COR-L47 (cell line): ENCODE measurements around the gene LMF1.
"Not testable (repeated sequence)": the region's sequence is repeated elsewhere in the genome, so short reads cannot be mapped to it uniquely, and the experiment has no call there.

ENCODE experiments used
- DNase-seq: peaks from one replicate; lab custom pipeline; 2025; lab: John Stamatoyannopoulos, UW

The LMF1 gene

DNA sequence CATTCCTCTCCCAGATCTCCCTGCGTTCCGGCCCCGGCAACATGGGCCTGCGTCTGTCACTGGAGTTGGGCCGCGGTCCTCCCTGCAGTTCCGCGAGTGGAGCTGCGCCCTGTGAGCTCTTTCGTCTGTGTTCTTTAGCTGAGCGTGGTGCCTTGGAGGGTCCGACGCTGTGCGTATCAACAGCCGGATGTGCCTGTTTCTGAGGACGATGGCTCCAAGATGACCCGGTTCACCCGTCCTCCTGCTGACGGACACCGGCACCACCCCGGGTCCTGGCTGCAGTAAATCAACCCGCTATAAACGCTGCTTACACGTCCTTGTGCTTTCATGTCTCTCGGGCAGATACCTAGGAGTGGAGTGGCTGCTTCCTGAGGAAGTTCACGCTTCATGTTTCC is 125.4 kb downstream of the LMF1 start:
- DNase-seq: no peak

DNA sequence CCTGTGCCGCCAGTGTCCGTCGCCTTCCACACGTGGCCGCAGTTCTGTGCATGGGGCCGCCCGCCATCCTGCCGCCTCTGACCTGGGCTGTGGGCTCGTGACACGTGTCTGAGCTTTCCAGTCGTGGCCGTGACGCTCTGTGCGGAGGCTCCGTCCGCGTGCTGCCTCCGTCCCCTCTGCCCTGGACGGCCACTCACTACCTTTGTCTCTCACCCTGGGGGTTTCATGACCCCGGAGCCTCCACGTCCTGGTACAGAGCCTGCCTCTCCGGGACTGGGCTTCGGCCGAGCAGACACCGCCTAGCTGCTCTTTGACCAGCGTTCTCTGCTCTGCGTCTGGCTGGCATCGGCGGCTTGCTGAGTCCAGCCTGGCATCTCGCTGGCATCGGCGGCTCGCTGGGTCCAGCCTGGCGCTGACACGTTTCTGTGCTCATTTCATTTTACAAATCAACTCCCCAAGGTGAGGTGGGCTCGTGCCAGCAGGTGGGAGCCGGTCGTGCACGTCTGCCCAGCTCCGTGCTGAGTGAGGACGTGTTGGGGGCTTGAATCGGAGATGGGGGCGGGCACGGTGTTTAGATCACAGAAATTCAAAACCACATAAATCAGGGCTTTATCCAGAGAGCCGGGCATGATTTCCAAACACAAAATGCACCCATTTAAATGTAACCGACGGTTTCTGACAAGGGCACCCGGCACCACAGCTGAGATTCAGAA is 126.0 kb downstream of the LMF1 start:
- DNase-seq: no peak

DNA sequence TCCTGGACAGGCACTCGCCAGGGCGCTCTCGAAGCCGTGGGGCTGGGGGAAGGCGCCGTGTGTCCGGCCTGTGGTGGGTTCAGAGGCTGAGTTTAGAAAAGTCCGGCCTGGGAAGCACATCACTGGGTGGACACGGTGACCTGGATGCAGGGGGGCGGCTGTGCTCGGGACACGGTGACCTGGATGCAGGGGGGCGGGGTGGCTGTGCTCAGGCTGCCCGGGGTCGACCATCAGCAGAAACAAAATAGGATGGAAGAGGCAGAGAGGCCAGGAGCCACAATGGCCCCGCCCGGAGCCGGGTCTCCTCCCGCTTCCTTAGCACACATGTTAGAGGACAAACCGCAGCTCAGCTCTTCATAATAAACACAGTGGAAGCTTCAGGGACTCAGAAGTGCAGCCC is 127.0 kb downstream of the LMF1 start:
- no peak for DNase-seq

DNA sequence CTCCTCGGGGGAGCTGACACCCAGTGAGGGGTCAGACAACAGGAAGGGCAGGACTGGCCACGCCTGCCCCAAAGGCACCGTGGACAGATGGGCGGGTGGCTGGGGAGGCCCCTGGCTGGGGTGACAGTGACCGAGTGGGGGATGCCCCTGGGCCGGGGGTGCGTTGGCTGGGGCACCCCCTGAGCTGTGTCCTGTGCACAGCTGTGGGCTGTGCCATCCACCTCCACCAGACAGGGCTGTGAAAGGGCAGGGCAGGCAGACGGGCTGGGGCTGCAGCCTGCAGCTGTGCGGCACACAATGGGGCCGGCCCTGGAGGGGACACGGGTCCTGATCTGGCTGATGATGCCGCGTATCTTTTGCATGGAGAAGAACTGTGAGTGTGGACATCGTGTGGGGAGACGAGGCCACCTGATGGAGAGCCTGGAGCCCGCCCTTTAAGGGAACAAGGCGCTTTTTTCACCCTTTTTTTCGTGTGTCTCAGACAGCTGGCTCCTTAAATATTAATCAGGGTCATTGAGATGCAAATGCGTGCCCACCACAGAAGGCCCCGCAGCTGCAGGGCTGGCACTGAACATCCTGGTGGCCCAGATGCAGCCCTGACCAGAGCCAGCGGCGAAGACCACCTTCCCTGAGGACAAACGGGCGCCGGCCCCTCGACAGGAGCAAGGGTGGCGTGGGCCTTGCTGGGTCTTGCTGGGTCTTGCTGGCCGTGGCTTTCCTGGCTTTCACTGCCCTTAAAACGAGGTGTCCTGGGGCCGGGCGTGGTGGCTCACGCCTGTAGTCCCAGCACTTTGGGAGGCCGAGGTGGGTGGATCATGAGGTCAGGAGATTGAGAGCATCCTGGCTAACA is 127.8 kb downstream of the LMF1 start:
- DNase-seq: no peak

DNA sequence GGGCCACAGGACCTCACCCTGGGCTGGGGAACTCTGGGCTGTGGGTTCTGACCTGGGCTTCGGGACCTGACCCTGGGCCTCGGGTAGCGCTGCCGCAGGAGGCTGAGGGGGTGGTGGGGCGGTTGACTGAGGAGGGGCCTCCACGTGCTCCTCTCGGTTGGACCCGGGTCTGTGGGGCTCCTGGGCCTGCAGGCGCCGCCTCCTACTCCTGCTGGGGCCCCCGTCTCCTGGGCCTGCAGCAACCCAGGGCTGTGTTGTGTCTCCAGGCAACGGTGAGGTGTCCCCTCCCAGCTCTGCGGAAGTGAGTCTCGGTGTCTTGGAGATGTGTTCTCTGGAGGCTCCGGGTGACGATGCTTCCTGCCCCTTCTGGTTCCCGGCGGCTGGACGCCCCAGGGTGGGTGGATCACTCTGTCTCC is 128.7 kb downstream of the LMF1 start:
- DNase-seq: peak; percentile 38

DNA sequence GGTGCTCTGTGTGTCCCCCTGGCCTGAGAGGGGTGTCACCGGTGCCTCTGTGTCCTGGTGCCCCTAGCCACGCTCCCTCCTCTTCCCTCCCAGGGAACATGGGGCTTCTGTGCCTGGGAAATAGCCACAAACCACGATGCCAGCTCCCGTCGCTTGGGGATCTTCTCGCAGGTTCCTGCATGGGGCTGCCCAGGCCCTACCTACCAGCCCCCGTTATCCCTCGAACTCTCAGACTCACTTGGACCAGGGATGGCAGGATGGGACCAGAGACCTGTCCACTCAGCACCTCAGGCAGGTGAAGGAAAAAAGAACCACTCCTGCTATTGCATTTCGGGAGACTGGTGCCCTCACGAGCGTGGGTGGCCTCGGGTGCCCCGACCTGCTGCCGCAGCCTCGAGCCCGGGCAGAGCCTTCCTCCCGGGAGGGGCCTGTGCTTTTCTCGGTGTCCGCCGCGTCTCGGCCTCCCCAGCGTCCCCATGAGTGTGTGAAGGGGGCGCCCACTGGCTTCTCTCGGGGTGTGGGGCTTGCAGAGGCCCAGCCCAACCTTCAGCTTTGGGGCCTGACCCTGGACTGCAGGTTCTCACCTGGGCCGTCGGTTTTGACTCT is 129.2 kb downstream of the LMF1 start:
- no peak for DNase-seq

DNA sequence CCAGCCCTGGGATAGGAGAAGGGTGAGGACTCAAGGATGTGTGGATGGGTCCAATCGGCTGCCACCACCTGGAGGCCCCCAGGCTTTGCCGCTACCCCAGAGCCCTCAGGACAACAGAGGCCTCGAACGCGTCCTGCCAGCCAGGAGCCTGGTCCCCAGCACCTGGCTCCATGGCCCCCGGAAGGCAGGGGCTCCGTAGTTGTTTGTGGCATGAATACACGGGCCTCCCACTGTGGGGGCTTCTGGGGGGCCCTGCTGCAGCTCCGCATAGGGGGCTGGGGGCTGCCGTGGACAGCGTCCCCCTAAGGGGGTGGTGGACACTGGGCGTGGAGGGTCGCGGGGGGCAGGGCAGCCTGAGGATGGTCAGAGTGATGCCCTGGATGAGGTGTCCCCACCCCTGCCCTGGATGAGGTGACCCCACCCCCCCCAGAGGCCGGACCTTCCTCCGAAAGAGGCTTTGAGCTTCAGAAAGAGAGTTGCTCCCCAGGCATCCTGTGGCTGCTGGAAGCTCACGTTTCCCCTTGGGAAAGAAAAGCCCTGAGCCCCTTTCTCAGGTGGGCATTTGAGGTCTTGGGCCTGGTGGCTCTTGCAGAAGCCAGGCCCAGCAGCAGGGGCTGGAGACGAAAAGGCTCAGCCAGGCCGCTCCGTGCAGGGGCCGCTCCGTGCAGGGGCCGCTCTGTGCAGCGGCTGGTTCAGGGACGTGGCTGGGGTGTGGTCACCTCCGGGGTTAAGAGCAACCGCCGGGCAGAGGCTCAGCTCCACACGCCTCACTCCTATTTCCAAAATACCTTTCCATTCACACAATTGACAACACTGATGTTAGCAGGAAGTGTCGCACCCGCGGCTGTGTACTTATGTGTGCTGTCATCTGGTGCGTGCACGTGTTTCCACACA is 130.0 kb downstream of the LMF1 start:
- no peak for DNase-seq

DNA sequence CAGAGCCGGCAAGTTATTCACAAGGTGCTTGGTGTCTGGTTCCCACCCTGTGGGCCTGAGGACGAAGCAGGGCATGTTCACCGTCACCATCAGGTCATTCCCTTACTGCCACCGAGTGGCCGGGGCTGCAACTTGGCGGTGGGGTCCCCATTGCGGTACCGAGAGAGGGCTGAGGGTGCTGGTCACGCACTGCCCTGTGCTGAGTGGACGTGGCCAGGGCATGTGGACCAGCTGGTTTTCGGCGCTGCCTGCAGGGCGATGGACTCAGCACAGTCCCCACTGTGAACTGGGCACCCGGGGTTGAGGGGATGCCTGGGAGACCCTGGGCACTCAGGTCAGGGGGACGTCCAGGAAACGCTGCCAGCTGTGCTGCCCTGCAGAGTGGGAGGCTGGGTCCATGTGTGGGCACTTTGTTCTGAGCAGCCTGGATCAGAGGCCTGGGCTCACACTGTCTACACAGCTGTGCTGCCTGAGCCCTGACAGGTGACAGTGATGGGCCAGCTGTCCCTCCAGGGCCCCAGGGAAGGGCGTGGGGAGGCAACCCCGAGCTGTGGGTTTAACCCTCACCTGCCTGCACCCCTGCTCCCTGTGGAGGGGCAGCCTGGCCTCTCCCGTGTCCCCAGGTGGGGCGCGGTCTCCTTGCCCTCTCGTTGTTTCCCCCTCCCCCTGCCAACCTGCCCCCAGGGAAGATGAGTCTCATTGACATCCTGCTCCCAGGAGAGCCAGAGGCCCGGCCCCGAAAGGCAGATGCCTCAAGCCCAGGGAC is 131.0 kb downstream of the LMF1 start:
- DNase-seq: no peak

DNA sequence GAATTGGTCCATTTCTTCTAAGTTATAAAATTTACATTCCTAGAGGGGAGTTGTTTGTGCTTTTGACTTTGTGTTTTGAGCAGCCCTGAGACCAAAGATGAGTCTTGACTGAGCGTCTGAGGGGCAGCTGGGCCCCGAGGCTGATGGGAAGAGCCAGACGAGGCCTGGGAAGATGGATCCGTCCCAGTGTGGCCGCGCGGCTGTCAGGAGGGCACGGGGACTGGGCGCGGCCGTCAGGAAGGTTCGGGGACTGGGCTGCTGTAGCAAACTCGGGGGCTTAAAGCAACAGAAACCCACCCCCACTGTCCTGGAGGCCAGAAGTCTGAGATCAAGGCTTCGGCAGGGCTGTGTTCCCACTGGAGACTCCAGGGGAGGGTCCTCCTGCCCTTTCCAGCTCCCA is 132.0 kb downstream of the LMF1 start:
- no peak for DNase-seq

DNA sequence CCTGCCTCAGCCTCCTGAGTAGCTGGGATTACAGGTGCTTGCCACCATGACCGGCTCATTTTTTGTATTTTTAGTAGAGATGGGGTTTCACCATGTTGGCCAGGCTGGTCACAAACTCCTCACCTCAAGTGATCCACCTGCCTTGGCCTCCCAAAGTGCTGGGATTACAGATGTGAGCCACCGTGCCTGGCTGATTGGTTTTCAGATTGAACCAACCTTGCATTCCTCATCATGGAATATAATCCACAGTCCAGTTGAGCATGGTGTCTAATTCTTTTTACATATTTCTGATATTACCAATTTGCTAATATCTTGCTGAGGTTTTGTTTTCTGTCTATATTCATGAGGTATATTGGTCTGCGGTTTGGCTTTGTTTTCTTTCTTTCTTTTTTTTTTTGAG is 134.0 kb downstream of the LMF1 start:
- not testable (repeated sequence) for DNase-seq

DNA sequence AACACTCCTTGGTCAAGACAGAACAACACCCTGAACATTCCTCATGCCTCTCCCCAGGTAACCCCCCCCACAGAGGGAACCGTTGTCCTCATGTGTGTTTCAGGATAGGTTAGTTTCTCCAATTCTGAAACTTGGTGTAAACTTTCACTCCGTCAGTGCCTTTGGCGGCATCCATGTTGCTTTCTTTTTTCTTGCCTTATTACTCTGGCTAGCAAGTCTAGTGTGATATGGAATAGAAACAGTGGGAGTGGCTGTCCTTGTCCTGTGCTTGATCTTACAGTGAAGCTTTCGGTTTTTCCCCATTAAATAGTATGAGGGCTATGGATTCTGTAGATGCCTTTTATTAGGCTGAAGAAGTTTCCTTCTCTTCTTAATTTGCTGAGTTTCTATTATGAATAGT is 134.6 kb downstream of the LMF1 start:
- DNase-seq: no peak

DNA sequence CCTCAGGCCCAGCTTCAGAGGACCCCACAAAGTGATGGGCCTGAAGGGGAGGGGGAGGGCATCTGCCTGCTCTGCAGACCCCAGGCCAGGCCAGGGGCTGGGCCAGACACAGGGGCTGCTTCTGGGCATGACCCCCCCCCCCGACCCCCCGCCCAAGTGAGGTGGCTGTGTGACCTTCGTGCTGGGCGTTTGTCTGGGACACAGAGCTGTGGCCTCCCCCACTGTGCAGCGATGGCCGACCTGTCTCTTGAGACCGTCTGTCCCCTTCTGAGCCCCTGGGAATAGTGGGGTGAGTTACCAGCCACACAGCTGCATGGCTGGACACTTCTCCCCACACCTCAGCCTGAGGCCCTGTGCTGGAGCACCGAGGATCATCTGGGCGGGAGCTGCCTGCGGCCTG is 135.4 kb downstream of the LMF1 start:
- no peak for DNase-seq

DNA sequence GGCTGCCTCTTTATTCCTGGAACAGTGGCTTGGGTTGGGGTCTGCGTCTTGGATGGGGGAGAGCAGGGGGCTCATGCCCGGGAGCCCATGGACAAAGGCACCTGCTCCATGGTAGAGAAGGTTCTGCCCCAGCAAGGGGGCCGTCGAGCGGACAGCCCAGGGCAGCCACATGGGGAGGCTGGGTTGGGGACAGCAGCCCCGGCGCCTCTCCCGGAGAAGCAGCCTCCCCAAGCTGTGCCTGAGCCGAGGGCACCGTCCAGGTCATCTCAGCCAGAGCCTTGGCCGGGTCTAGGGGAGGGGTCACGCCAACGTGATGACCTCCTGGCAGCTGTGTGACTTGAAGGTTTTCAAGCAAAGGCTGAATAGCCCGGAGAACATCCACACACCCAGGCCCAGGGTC is 137.4 kb downstream of the LMF1 start:
- DNase-seq: no peak

DNA sequence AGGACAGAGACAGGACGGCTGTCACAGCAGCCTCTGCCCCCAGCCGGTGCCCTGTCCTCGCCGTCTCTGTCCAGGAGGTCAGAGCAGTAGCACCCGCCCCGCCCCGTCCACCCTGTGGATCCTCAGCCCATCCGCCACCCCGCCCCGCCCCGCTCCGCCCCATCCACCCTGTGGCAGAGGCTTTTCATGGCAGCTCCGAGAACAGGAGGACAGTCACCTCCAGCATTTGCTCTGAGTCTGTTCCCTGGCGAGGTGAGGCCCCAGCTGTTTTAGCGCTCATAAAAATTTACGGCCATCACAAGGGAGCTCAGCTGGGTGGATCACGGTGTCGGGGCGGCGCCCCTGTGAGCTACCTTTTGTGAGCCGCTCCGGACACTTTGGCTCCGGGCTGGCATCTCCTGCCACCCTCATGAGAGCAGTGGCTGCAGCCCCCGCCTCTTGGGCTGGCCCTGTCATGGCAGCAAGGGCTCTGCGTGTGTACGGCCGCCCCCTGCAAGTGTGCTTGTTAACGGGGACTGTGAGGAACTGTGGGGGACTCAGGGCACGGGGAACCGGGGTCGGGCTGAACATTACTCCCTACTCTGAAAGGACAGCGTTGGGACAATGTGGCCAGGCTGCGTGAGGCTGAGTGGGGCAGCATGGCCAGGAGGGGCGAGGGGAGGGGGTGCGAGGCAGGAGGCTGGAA is 138.0 kb downstream of the LMF1 start:
- no peak for DNase-seq

DNA sequence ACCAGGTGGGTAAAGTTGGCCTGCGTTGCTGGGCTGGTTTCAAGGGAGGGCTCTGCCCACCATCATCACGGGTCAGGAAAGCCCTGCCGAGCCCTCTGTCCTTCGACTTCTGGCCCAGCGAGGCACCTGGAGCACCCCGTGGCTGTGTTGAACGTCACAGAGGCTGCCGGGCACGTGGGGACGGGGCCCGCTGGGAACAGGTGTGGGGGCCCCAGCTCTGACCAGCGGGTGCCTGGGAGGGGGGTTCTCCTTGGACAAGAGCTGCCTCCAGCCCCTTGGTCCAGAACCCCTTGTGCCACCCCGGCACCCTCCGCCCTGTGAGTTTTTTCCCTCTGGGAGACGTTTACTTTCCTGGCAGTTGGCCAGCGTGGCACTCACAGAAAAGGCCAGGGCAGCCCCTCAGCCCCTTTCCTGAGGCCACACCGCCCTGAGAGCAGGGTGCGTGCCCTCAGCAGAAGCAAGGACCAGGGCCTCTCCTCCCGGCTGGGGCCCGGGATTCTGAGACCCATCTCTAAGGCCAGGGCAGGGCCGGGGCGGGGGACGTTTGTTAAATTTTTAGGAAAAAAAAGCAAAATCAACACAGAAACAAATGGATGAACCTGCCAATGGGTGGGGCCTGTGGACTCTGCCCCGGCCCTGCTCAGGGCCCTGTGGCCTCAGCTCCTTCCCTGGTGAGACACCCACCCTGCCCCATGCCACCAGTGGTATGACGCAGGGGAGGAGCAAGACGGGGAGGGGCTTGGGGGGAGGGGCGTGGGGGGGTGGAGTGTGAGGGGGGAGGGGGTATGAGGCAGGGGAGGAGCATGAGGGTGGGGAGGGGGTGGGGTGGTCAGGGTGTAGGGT is 139.0 kb downstream of the LMF1 start:
- DNase-seq: no peak

DNA sequence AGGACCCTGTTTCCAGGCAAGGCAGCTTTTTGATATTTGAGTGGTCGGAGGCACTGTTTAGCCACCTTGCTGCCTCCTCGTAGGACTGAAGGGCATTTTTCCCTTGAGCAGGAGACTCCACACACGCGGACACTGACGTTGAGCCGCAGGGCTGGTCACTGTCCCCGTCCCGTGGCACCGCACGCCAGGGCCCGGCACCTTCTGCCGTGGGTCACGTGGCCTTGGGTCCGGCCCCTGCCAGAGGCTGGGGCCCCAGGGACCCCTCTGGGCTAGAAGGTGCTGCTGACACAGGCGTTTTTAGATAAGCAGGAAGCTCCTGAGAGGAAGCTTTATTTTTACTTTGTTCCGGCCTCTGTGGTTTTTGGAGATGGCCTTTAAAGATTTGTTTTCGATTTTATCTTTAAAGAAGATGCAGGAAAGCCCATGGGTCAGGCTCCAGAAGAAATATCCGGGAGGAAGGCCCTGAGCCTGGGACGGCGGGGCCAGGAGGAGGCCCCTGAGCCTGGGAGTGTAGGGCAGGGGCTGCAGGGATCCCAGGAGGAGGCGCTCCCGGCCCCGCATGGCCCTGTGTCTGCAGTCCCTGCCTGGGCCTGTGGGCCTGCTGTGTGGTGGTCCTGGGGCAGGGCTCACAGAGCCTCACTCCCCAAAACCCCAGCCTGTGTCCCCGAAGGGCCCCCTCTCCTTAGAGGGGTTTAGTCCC is 139.8 kb downstream of the LMF1 start:
- no peak for DNase-seq

DNA sequence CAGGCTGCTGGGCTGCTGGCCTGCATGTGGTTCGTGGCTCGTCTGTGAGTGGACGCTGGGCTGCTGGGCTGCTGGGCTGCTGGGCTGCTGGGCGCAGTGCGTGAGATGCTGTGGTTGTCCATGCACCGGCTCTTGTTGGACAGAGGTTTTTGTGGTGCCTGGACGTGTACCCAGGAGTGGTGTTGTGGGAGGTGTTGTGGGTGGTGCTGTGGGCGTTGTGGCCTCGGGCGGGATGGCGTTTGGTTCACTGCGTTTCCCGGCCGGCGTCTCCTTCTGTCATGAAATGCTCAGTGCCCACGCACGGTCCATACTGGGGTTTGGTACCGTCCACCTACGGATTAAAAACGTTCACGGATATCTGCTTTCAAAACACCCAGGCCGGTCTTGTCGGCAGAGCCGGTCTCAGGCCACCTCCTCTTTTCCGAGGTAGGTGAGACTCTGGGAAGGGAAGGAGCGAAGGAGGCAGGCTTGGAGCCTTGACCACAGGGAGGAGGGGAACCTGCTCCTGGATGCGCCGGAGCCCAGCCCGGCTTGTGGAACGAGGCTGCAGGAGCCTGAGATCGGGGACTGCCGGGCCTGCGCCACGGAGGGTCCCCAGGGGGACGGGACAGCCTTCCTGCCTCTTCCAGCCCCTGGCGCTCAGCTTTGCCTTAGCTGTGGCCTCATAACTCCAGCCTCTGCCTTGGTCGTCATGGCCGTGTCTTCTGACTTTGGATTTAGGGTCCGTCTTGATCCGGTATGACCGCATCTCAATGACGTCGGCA is 140.5 kb downstream of the LMF1 start:
- no peak for DNase-seq

DNA sequence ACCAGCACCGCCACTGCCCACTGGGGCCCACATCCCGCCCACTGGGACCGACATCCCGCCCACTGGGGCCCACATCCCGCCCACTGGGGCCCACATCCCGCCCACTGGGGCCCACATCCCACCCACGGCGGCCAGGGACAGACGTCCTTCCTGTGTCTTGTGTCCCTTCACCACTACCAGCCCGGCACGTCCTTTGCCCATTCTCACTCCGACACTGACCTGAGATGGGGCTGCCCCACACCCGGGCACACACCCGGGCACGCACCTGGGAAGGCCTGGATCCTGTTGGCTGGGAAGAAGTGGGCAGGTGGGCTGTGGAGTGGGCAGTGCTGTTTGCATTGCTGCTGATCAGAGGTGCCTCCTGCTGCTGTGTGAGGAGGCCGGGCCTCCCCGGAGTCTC is 141.9 kb downstream of the LMF1 start:
- DNase-seq: no peak
